Measurements from ENCODE around the gene SEPTIN6.

The SEPTIN6 gene

GRCh38 chrX:119677654-119677981 lies 15.3 kb downstream of the SEPTIN6 start:
- H3K4me1 ChIP-seq (ENCODE audit: low read depth, poor library complexity, severe bottlenecking) = peaks cover 63% of the 10 kb centered on the region
- H3K9ac ChIP-seq = no peak overlapping the region
- H3K27me3 ChIP-seq (ENCODE audit: insufficient read depth, low read depth) = no peaks in the 10 kb centered on the region
- H3K4me2 ChIP-seq = no peak overlapping the region; the same call in 1 of the 2 replicates
- H3K36me3 ChIP-seq (ENCODE audit: insufficient read depth) = no peaks in the 10 kb centered on the region; the same call in 1 of the 2 replicates
- peaks cover 81% of the 10 kb centered on the region for H3K79me2 ChIP-seq (ENCODE audit: insufficient read depth, low read depth)
- H4K20me1 ChIP-seq (ENCODE audit: insufficient read depth) = no peaks in the 10 kb centered on the region
- H2AFZ ChIP-seq (ENCODE audit: low read depth) = no peak overlapping the region
- no peak for TF ChIP-seq CTCF (conservative IDR thresholded peaks at IDR 0.05; ENCODE audit: low read depth, low read length)
- no peak overlapping the region for H3K27ac ChIP-seq
- no peak overlapping the region for H3K4me3 ChIP-seq (IDR thresholded peaks at IDR 0.05; ENCODE audit: insufficient read depth, low read depth, low read length)

- H3K79me2 ChIP-seq (ENCODE audit: insufficient read depth, low read depth) = peaks cover 78% of the 10 kb centered on the region
- no peak overlapping the region for H3K9ac ChIP-seq
- no peaks in the 10 kb centered on the region; the same call in 1 of the 2 replicates for H3K36me3 ChIP-seq (ENCODE audit: insufficient read depth)
- H3K4me1 ChIP-seq (ENCODE audit: low read depth, poor library complexity, severe bottlenecking) = peaks cover 64% of the 10 kb centered on the region
- no peaks in the 10 kb centered on the region for H3K27me3 ChIP-seq (ENCODE audit: insufficient read depth, low read depth)
- no peak overlapping the region for H3K27ac ChIP-seq
- H3K4me2 ChIP-seq = no peak overlapping the region; the same call in 1 of the 2 replicates
- no peak overlapping the region for H2AFZ ChIP-seq (ENCODE audit: low read depth)
- no peak overlapping the region for H3K4me3 ChIP-seq (IDR thresholded peaks at IDR 0.05; ENCODE audit: insufficient read depth, low read depth, low read length)
- no peak for TF ChIP-seq CTCF (conservative IDR thresholded peaks at IDR 0.05; ENCODE audit: low read depth, low read length)
- H4K20me1 ChIP-seq (ENCODE audit: insufficient read depth) = no peaks in the 10 kb centered on the region
These were observed 15.9 kb downstream of the SEPTIN6 start for GRCh38 chrX:119676949-119677653.

GRCh38 chrX:119673336-119673735 lies 19.6 kb downstream of the SEPTIN6 start:
- Histone ChIP-seq H3K4me3 (IDR thresholded peaks at IDR 0.05; ENCODE audit: insufficient read depth, low read depth, low read length) (no peak overlapping the region), H3K79me2 (ENCODE audit: insufficient read depth, low read depth) (peaks cover 42% of the 10 kb centered on the region), H3K27ac (no peak overlapping the region), H4K20me1 (ENCODE audit: insufficient read depth) (no peaks in the 10 kb centered on the region), H3K27me3 (ENCODE audit: insufficient read depth, low read depth) (no peaks in the 10 kb centered on the region), H3K36me3 (ENCODE audit: insufficient read depth) (no peaks in the 10 kb centered on the region; the same call in 1 of the 2 replicates), H3K4me1 (ENCODE audit: low read depth, poor library complexity, severe bottlenecking) (peaks cover 27% of the 10 kb centered on the region), H3K4me2 (no peak overlapping the region), H2AFZ (ENCODE audit: low read depth) (no peak overlapping the region), H3K9ac (no peak overlapping the region)
- TF ChIP-seq CTCF (conservative IDR thresholded peaks at IDR 0.05; ENCODE audit: low read depth, low read length) = no peak

GRCh38 chrX:119672426-119672825 lies 20.5 kb downstream of the SEPTIN6 start:
- H3K36me3 ChIP-seq (ENCODE audit: insufficient read depth) = no peaks in the 10 kb centered on the region; the same call in 1 of the 2 replicates
- no peaks in the 10 kb centered on the region for H4K20me1 ChIP-seq (ENCODE audit: insufficient read depth)

More at GRCh38 chrX:119672426-119672825, 20.5 kb downstream of the SEPTIN6 start:
- H3K4me1 ChIP-seq (ENCODE audit: low read depth, poor library complexity, severe bottlenecking) = peaks cover 21% of the 10 kb centered on the region
- TF ChIP-seq CTCF (conservative IDR thresholded peaks at IDR 0.05; ENCODE audit: low read depth, low read length) = no peak
- H2AFZ ChIP-seq (ENCODE audit: low read depth) = no peak overlapping the region
- no peak overlapping the region for H3K4me3 ChIP-seq (IDR thresholded peaks at IDR 0.05; ENCODE audit: insufficient read depth, low read depth, low read length)
- no peak overlapping the region for H3K9ac ChIP-seq
- peaks cover 34% of the 10 kb centered on the region for H3K79me2 ChIP-seq (ENCODE audit: insufficient read depth, low read depth)
- H3K27me3 ChIP-seq (ENCODE audit: insufficient read depth, low read depth) = no peaks in the 10 kb centered on the region
- H3K27ac ChIP-seq = no peak overlapping the region
- no peak overlapping the region for H3K4me2 ChIP-seq

Measured in KMS-11 (cell line).